PC-3 (cell line): ENCODE results near the gene PIEZO2.

Experiments
- EZH2 ChIP-seq: fragments of 300-600 bp; sonication (generic); IDR thresholded peaks from one replicate; pipeline ENCODE4 v1.6.1; 2017; ENCODE audit warnings: antibody characterized with exemption, mild to moderate bottlenecking, low read length; ENCODE audit not compliant: unreplicated experiment
- TF ChIP-seq, protein P1 (sequence below): fragments of 300-600 bp; sonication (generic); conservative IDR thresholded peaks from 2 replicates; pipeline ENCODE4 v1.5.1; 2017; ENCODE audit warnings: antibody characterized with exemption, low read depth, mild to moderate bottlenecking, low read length

DNA sequence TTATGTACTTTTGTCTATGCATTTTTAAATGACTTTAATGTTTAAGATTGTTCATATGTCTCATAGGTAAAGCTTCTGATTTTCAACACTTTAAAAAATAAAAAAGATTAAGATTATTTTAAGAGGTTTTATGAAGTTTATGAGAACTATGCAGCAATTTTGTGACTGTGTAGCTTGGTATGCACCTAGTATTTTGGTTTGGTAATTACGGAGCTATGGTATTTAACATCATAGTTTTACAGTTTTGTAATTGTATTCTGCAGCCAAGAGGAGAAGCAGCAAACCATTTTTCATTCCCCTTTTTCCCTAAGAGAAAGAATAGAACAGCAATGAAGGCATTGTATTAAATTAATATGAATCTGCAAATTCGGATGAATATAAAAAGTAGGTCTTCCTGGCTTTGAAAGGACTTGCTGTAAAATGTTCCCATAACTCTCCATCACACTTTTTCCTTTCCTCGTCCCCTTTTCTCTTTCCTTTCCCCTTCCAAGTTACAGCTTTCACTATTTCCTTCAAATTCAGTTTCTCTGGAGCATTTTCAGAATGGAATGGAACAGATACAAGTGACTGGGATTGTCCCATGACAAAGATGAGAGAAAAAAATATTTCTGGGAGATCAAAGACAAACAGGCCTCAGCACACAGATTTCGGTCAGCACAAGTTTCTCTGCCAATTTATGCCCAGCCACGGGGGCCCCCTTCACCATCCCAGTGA, 26.1 kb upstream of the PIEZO2 start:
- TF ChIP-seq, protein P1, sequence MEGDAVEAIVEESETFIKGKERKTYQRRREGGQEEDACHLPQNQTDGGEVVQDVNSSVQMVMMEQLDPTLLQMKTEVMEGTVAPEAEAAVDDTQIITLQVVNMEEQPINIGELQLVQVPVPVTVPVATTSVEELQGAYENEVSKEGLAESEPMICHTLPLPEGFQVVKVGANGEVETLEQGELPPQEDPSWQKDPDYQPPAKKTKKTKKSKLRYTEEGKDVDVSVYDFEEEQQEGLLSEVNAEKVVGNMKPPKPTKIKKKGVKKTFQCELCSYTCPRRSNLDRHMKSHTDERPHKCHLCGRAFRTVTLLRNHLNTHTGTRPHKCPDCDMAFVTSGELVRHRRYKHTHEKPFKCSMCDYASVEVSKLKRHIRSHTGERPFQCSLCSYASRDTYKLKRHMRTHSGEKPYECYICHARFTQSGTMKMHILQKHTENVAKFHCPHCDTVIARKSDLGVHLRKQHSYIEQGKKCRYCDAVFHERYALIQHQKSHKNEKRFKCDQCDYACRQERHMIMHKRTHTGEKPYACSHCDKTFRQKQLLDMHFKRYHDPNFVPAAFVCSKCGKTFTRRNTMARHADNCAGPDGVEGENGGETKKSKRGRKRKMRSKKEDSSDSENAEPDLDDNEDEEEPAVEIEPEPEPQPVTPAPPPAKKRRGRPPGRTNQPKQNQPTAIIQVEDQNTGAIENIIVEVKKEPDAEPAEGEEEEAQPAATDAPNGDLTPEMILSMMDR: no peak
- TF ChIP-seq EZH2: no peak
